ENCODE data around the gene LMTK2.
"Not testable (repeated sequence)": the region's sequence is repeated elsewhere in the genome, so short reads cannot be mapped to it uniquely, and the experiment has no call there.

LMTK2 gene

GRCh38 chr7:98105942-98106544 lies 619 bp upstream of the LMTK2 start:
- DNase-seq (ENCODE audit: low read depth) = no peak

- no peak for DNase-seq (ENCODE audit: low read depth)
These were observed 655 bp downstream of the LMTK2 start for GRCh38 chr7:98107313-98107721.

- DNase-seq (ENCODE audit: low read depth) = no peak
These were observed 3.8 kb downstream of the LMTK2 start for GRCh38 chr7:98110249-98111022.

- DNase-seq (ENCODE audit: low read depth) = no peak
These were observed 5.4 kb downstream of the LMTK2 start for GRCh38 chr7:98112077-98112476.

- no peak for DNase-seq (ENCODE audit: low read depth)
These were observed 9.3 kb downstream of the LMTK2 start for GRCh38 chr7:98115746-98116525.

- DNase-seq (ENCODE audit: low read depth) = no peak
These were observed 10.2 kb downstream of the LMTK2 start for GRCh38 chr7:98116656-98117461.

GRCh38 chr7:98119256-98119918 lies 12.7 kb downstream of the LMTK2 start:
- no peak for DNase-seq (ENCODE audit: low read depth)

GRCh38 chr7:98120559-98120958 lies 13.9 kb downstream of the LMTK2 start:
- no peak for DNase-seq (ENCODE audit: low read depth)

- not testable (repeated sequence) for DNase-seq (ENCODE audit: low read depth)
These were observed 14.7 kb downstream of the LMTK2 start for GRCh38 chr7:98121388-98121787.

GRCh38 chr7:98123365-98123696 lies 16.7 kb downstream of the LMTK2 start:
- no peak for DNase-seq (ENCODE audit: low read depth)

GRCh38 chr7:98125759-98126158 lies 19.1 kb downstream of the LMTK2 start:
- DNase-seq (ENCODE audit: low read depth) = no peak

- DNase-seq (ENCODE audit: low read depth) = no peak
These were observed 19.9 kb downstream of the LMTK2 start for GRCh38 chr7:98126311-98127142.

- DNase-seq (ENCODE audit: low read depth) = no peak
These were observed 21.7 kb downstream of the LMTK2 start for GRCh38 chr7:98128346-98128745.

GRCh38 chr7:98130959-98131358 lies 24.3 kb downstream of the LMTK2 start:
- no peak for DNase-seq (ENCODE audit: low read depth)

GRCh38 chr7:98133181-98133580 lies 26.5 kb downstream of the LMTK2 start:
- DNase-seq (ENCODE audit: low read depth) = no peak

- DNase-seq (ENCODE audit: low read depth) = no peak
These were observed 27.1 kb downstream of the LMTK2 start for GRCh38 chr7:98133621-98134303.

GRCh38 chr7:98134420-98135228 lies 28.0 kb downstream of the LMTK2 start:
- no peak for DNase-seq (ENCODE audit: low read depth)

GRCh38 chr7:98135984-98136383 lies 29.3 kb downstream of the LMTK2 start:
- no peak for DNase-seq (ENCODE audit: low read depth)

GRCh38 chr7:98136423-98136822 lies 29.8 kb downstream of the LMTK2 start:
- no peak for DNase-seq (ENCODE audit: low read depth)

Data from stimulated activated CD8-positive, alpha-beta memory T cell treated with anti-CD3 and anti-CD28 coated beads, Interleukin-15, amount 100 ng/mL, for 24 hours (primary cell).